ENCODE data around the gene CSNK1A1L.

Gene CSNK1A1L

GRCh38 chr13:37105251-37105714, at the start of gene CSNK1A1L:
TSS of gene CSNK1A1L (minus strand) at chr13:37105664. CDS start at chr13:37105256, 408 bp downstream.
- Histone ChIP-seq H3K36me3 (no peaks in the 10 kb centered on the region), H3K9me3 (no peaks in the 10 kb centered on the region), H3K27me3 (no peaks in the 10 kb centered on the region), H3K27ac (no peak within 1 kb of the TSS), H3K4me3 (no peak within 1 kb of the TSS), H3K4me1 (peaks cover 0 to 14% (median 5%) of the 10 kb centered on the region in 4 donors)
- no peak for DNase-seq
- intact Hi-C loops (cut with DNase I; ENCODE audit: low total_unique reads): no loop called here
- TF ChIP-seq CTCF (IDR thresholded peaks at IDR 0.05): no peak

GRCh38 chr13:37149380-37149779, 43.9 kb upstream of the CSNK1A1L start:
- H3K4me3 ChIP-seq: no peak overlapping the region
- H3K36me3 ChIP-seq: no peaks in the 10 kb centered on the region
- DNase-seq: no peak
- H3K9me3 ChIP-seq: no peaks in the 10 kb centered on the region
- no peaks in the 10 kb centered on the region for H3K27me3 ChIP-seq
- TF ChIP-seq CTCF (IDR thresholded peaks at IDR 0.05): no peak
- no peak overlapping the region for H3K27ac ChIP-seq
- intact Hi-C loops (cut with DNase I; ENCODE audit: low total_unique reads): no loop called here
- H3K4me1 ChIP-seq: no peaks in the 10 kb centered on the region

GRCh38 chr13:37148501-37148900, 43.0 kb upstream of the CSNK1A1L start:
- Histone ChIP-seq H3K36me3 (no peaks in the 10 kb centered on the region), H3K27me3 (no peaks in the 10 kb centered on the region), H3K9me3 (no peaks in the 10 kb centered on the region), H3K4me1 (no peaks in the 10 kb centered on the region), H3K4me3 (no peak overlapping the region), H3K27ac (no peak overlapping the region)
- intact Hi-C loops (cut with DNase I; ENCODE audit: low total_unique reads): no loop called here
- TF ChIP-seq CTCF (IDR thresholded peaks at IDR 0.05): no peak
- no peak for DNase-seq

- intact Hi-C loops (cut with DNase I; ENCODE audit: low total_unique reads): no loop called here
- Histone ChIP-seq H3K9me3 (no peaks in the 10 kb centered on the region), H3K27ac (no peak overlapping the region), H3K36me3 (no peaks in the 10 kb centered on the region), H3K4me3 (no peak overlapping the region), H3K4me1 (no peaks in the 10 kb centered on the region), H3K27me3 (no peaks in the 10 kb centered on the region)
- DNase-seq: no peak
- TF ChIP-seq CTCF (IDR thresholded peaks at IDR 0.05): no peak
Observed at GRCh38 chr13:37144661-37145060, 39.2 kb upstream of the CSNK1A1L start.

GRCh38 chr13:37143911-37144310, 38.4 kb upstream of the CSNK1A1L start:
- H3K27me3 ChIP-seq: no peaks in the 10 kb centered on the region
- H3K9me3 ChIP-seq: no peaks in the 10 kb centered on the region
- DNase-seq: no peak
- H3K4me3 ChIP-seq: no peak overlapping the region
- H3K4me1 ChIP-seq: no peaks in the 10 kb centered on the region
- no peaks in the 10 kb centered on the region for H3K36me3 ChIP-seq
- TF ChIP-seq CTCF (IDR thresholded peaks at IDR 0.05): no peak
- intact Hi-C loops (cut with DNase I; ENCODE audit: low total_unique reads): no loop called here
- no peak overlapping the region for H3K27ac ChIP-seq

- intact Hi-C loops (cut with DNase I; ENCODE audit: low total_unique reads): no loop called here
- H3K27me3 ChIP-seq: no peaks in the 10 kb centered on the region
- TF ChIP-seq CTCF (IDR thresholded peaks at IDR 0.05): no peak
- H3K27ac ChIP-seq: no peak overlapping the region
- no peak overlapping the region for H3K4me3 ChIP-seq
- no peaks in the 10 kb centered on the region for H3K4me1 ChIP-seq
- no peaks in the 10 kb centered on the region for H3K36me3 ChIP-seq
- no peak for DNase-seq
- no peaks in the 10 kb centered on the region for H3K9me3 ChIP-seq
Observed at GRCh38 chr13:37142877-37143276, 37.4 kb upstream of the CSNK1A1L start.
